Pancreas (tissue), 10 donors: ENCODE measurements around the gene SRPK2. TPM values are rescaled to one million over a fixed set of nuclear protein-coding genes. Genes with fewer than 3 reads are reported as not detected.

ENCODE experiments used
- ATAC-seq, 4 donors: fragments of 200-7000 bp; cut with Tn5 transposase; one replicate each; pipeline versions ENCODE4 v1.8.0 to v1.9.1; 2020; ENCODE audit warnings: mild to moderate bottlenecking in 4 of 4, moderate library complexity in 4 of 4
- DNase-seq, 6 donors: peaks; one replicate each; pipeline ENCODE4 v3.0.0-alpha.2; 2020
- FAIRE-seq: peaks from 2 replicates; lab custom pipeline; 2012; peaks lifted over from hg19 to GRCh38; lab: Jason Lieb, UNC
- H3K27ac ChIP-seq, 4 donors: fragments of 200-600 bp; sonication (generic); 1 replicate in 3 of 4; 2 replicates in 1 of 4; pipeline versions ENCODE4 v1.5.0 to v1.8.0; 2020
- H3K27me3 ChIP-seq, 4 donors: fragments of 200-600 bp; one replicate each; pipeline ENCODE4 v1.8.0; 2021
- H3K36me3 ChIP-seq, 3 donors: fragments of 200-600 bp; sonication (generic) in 1 of 3; one replicate each; pipeline versions ENCODE4 v1.5.0 to v1.8.0; 2020 to 2021
- H3K4me1 ChIP-seq, 3 donors: fragments of 200-600 bp; one replicate each; pipeline ENCODE4 v1.8.0; 2021
- H3K4me3 ChIP-seq, 4 donors: fragments of 200-600 bp; sonication (generic) in 2 of 4; one replicate each; pipeline versions ENCODE4 v1.5.0 to v1.8.0; 2020 to 2021
- H3K9me3 ChIP-seq, 4 donors: fragments of 200-600 bp; one replicate each; pipeline ENCODE4 v1.8.0; 2021
- CTCF ChIP-seq, 4 donors: fragments of 200-600 bp; sonication (generic) in 3 of 4; IDR thresholded peaks; one replicate each; pipeline versions ENCODE4 v1.5.0 to v1.8.0; 2021; ENCODE audit warnings: antibody characterized with exemption in 4 of 4
- WGBS, 2 donors: extraction: QIAGEN DNeasy Blood & Tissue Kit; methylation state at CpG; one replicate each; pipeline ENCODE4 v1.1.7; 2013; 5-methylcytosine and 5-hydroxymethylcytosine counted together
- intact Hi-C, 3 donors: fragments of 100-400 bp; cut with DNase I; formaldehyde crosslinking; loops; one replicate each; pipeline versions ENCODE4 v1.11.1 to v1.14.2; 2022
- polyA plus RNA-seq, 2 donors: library from polyadenylated mRNA; stranded (reverse); fragments of 200-250 nt; gene quantifications; one replicate each; pipeline ENCODE4 v1.2.3, GENCODE V29; 2013
- total RNA-seq, 6 donors: library from RNA; stranded (reverse); fragmentation: NEBNext Ultra II Directional in 4 of 6; extraction: Animal tissue kit (Norgen Biotek cat#: 25700) in 4 of 6; gene quantifications; one replicate each; pipeline versions ENCODE4 v1.2.1 to v1.2.4, GENCODE V29; 2021 to 2023
- donor health status: healthy with polysubstance abuse.
- donor health status: DM: no; HTN: no; CAD: no; lungs with moderate emphysema.
- donor health status: DM: no; HTN: no; CAD: no.
- donor health status: control.
- donor health status: control.
- donor health status: Bipolar disorder and iron deficiency.
- donor health status: DM: yes; HTN: yes; CAD: no.
- donor health status: DM: no; HTN: no; CAD: no.
- donor health status: DM: no; HTN: no; CAD: no.
- donor health status: DM: yes; HTN: yes; CAD: no.

SRPK2 gene
- total and polyA plus RNA-seq, 8 donors: 6.5 to 27.4 (median 16.4) TPM

- Histone ChIP-seq H3K4me1 (no peaks in the 10 kb centered on the region), H3K27me3 (no peaks in the 10 kb centered on the region), H3K27ac (no peak overlapping the region), H3K9me3 (no peaks in the 10 kb centered on the region), H3K36me3 (peaks cover 0 to 4% (median 0%) of the 10 kb centered on the region in 3 donors), H3K4me3 (no peak overlapping the region)
- FAIRE-seq (no peak), DNase-seq (no peak), ATAC-seq (no peak)
- WGBS, 2 donors: 90 to 98% methylated on average over 2 of the region's 2 CpGs
- intact Hi-C loops: no loop called here
- no peak for TF ChIP-seq CTCF (IDR thresholded peaks at IDR 0.05)
Observed at GRCh38 chr7:105156731-105157130, 232.0 kb downstream of the SRPK2 start.

GRCh38 chr7:105154084-105154483 lies 234.6 kb downstream of the SRPK2 start:
- no peak for FAIRE-seq
- no peaks in the 10 kb centered on the region for H3K27me3 ChIP-seq
- no peak overlapping the region for H3K4me3 ChIP-seq
- H3K4me1 ChIP-seq: peaks cover 0 to 10% (median 5%) of the 10 kb centered on the region in 3 donors
- no peak for TF ChIP-seq CTCF (IDR thresholded peaks at IDR 0.05)
- no peak for DNase-seq
- intact Hi-C loops: no loop called here
- no peaks in the 10 kb centered on the region for H3K9me3 ChIP-seq
- H3K27ac ChIP-seq: no peak overlapping the region
- no peak for ATAC-seq
- 50 to 56% methylated on average over 2 of the region's 2 CpGs for WGBS, 2 donors
- no peaks in the 10 kb centered on the region for H3K36me3 ChIP-seq

- Histone ChIP-seq H3K36me3 (no peaks in the 10 kb centered on the region), H3K27ac (no peak overlapping the region), H3K4me1 (peaks cover 0 to 10% (median 5%) of the 10 kb centered on the region in 3 donors), H3K9me3 (no peaks in the 10 kb centered on the region), H3K4me3 (no peak overlapping the region), H3K27me3 (no peaks in the 10 kb centered on the region)
- intact Hi-C loops: no loop called here
- 82 to 84% methylated on average over 6 of the region's 6 CpGs for WGBS, 2 donors
- TF ChIP-seq CTCF (IDR thresholded peaks at IDR 0.05): no peak
- DNase-seq (no peak), FAIRE-seq (no peak), ATAC-seq (no peak)
Observed at GRCh38 chr7:105153531-105153930, 235.2 kb downstream of the SRPK2 start.

GRCh38 chr7:105151152-105151551 lies 237.6 kb downstream of the SRPK2 start:
- FAIRE-seq: no peak
- TF ChIP-seq CTCF (IDR thresholded peaks at IDR 0.05): no peak
- intact Hi-C loops: no loop called here
- Histone ChIP-seq H3K4me1 (peaks cover 0 to 17% (median 9%) of the 10 kb centered on the region in 3 donors), H3K27me3 (no peaks in the 10 kb centered on the region), H3K36me3 (no peaks in the 10 kb centered on the region), H3K27ac (no peak overlapping the region), H3K9me3 (no peaks in the 10 kb centered on the region), H3K4me3 (no peak overlapping the region)
- no peak for ATAC-seq
- DNase-seq: no peak
- WGBS, 2 donors: 70 to 71% methylated on average over 3 of the region's 3 CpGs

- H3K9me3 ChIP-seq: no peaks in the 10 kb centered on the region
- H3K4me3 ChIP-seq: no peak overlapping the region
- WGBS, 2 donors: 24 to 36% methylated on average over 3 of the region's 3 CpGs
- H3K27ac ChIP-seq: peak overlapping the region in 1 of 4 donors; percentile 33
- peaks cover 0 to 20% (median 12%) of the 10 kb centered on the region in 3 donors for H3K4me1 ChIP-seq
- ATAC-seq (peak; percentile 44 to 79 (median 76)), FAIRE-seq (no peak), DNase-seq (no peak)
- H3K36me3 ChIP-seq: no peaks in the 10 kb centered on the region
- TF ChIP-seq CTCF (IDR thresholded peaks at IDR 0.05): no peak
- no peaks in the 10 kb centered on the region for H3K27me3 ChIP-seq
- intact Hi-C loops: loop anchor here in 1 of 3 donors (10.0 kb wide), 1 partner anchor 185 kb away; no protein-coding TSS in a partner anchor
Observed at GRCh38 chr7:105149827-105150226, 238.9 kb downstream of the SRPK2 start.
